ENCODE measurements around the gene UPF2.
"Not testable (repeated sequence)": the region's sequence is repeated elsewhere in the genome, so short reads cannot be mapped to it uniquely, and the experiment has no call there.

UPF2 gene

DNA sequence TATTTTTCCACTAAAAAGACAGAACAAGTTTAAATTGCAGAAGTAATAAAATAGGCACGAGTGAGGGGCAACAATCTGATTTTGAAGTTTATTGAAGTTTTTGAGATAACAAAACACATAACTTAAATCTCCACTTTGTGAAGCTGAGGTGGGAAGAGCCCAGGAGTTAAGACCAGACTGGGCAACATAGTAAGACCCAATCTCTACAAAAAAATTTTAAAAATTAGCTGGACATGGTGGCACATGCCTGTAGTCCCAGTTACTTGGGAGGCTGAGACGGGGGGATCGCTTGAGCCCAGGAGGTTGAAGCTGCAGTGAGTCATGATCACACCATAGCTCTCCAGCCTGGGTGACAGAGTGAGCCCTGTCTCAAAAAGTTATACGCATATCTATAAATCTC is 11.2 kb downstream of the UPF2 start:
- H3K4me1 ChIP-seq (ENCODE audit: control insufficient read depth, insufficient read depth, low read length), result no peaks in the 10 kb centered on the region
- H3K36me3 ChIP-seq (ENCODE audit: control insufficient read depth, insufficient read depth, low read length), result no peaks in the 10 kb centered on the region
- no peak overlapping the region for H3K4me3 ChIP-seq (ENCODE audit: low read length)
- no peaks in the 10 kb centered on the region for H3K27me3 ChIP-seq (ENCODE audit: control insufficient read depth, insufficient read depth, low read length)
- no peak overlapping the region for H3K9ac ChIP-seq (ENCODE audit: low read length)
- H3K9me3 ChIP-seq (ENCODE audit: control insufficient read depth, low read length), result no peaks in the 10 kb centered on the region

DNA sequence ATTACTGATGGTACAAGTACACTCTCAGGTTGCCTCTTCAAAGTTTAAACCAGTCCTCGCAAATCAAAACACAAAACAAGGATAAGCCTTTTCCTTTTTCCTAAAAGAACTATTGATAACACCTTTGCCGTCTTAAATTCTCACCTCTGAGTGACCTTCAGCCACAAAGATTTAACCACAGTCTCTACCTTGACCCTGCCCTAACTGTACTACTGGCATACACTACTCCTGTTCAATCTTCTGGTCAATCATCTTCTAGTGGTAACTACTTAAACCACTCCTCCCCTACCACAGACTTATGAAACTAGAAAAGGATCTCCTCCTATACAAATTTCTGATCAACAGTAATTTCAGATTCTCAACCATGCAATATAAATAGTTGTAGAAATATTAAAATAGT is 15.1 kb downstream of the UPF2 start:
- Histone ChIP-seq H3K36me3 (ENCODE audit: control insufficient read depth, insufficient read depth, low read length) (no peaks in the 10 kb centered on the region), H3K9ac (ENCODE audit: low read length) (no peak overlapping the region), H3K4me3 (ENCODE audit: low read length) (no peak overlapping the region), H3K4me1 (ENCODE audit: control insufficient read depth, insufficient read depth, low read length) (no peaks in the 10 kb centered on the region), H3K27me3 (ENCODE audit: control insufficient read depth, insufficient read depth, low read length) (no peaks in the 10 kb centered on the region), H3K9me3 (ENCODE audit: control insufficient read depth, low read length) (no peaks in the 10 kb centered on the region)

DNA sequence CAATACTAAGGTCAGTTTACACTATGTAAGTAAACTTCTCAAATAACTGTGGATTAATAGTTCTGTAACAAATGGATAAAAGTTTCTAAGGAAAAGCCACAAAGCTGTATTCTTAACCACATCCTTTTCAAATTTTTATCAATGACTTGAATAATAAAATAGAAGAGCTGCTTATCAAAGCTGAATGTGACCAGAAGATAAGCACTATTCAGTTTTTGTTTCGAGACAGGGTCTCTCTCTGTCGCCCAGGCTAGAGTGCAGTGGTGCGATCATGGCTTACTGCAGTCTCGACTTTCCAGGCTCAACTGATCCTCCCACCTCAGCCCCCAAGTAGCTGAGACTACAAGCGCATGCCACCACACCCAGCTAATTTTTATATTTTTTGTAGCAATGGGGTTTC is 17.0 kb downstream of the UPF2 start:
- H3K27me3 ChIP-seq (ENCODE audit: control insufficient read depth, insufficient read depth, low read length), result no peaks in the 10 kb centered on the region
- H3K9ac ChIP-seq (ENCODE audit: low read length), result no peak overlapping the region
- no peaks in the 10 kb centered on the region for H3K9me3 ChIP-seq (ENCODE audit: control insufficient read depth, low read length)
- no peaks in the 10 kb centered on the region for H3K36me3 ChIP-seq (ENCODE audit: control insufficient read depth, insufficient read depth, low read length)
- H3K4me1 ChIP-seq (ENCODE audit: control insufficient read depth, insufficient read depth, low read length), result no peaks in the 10 kb centered on the region
- H3K4me3 ChIP-seq (ENCODE audit: low read length), result no peak overlapping the region

DNA sequence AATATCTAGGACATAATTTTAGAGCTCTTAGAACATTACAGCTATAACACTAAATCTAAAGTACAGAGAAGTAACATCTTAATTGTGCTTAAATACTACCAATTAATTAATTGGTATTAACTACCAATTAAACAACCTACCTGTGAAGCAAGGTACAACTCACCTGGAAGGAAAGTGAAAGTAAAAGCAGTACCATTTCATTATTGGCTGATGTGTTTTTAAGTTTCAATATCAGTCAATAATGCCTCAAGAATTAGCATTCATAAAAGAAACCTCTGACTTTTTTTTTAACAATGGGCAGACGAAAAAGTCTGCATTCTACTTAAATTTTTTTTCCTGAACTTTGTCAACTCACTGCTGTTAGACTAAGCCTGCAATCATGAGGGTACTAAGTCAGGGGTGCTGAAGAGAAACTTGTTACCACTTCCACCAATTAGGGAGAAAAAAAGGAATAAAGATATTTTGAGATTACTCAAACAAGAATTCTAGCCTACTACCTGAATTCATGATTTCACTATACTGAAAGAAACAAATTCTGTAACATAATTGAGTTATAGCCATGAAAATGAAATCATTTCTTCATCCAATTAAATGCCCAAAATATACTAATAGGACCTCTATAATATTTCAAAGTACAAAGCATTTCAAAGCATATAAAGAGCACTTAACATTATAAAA is 19.9 kb downstream of the UPF2 start:
- H3K36me3 ChIP-seq (ENCODE audit: control insufficient read depth, insufficient read depth, low read length), result no peaks in the 10 kb centered on the region
- H3K9me3 ChIP-seq (ENCODE audit: control insufficient read depth, low read length), result no peaks in the 10 kb centered on the region
- no peaks in the 10 kb centered on the region for H3K4me1 ChIP-seq (ENCODE audit: control insufficient read depth, insufficient read depth, low read length)
- no peaks in the 10 kb centered on the region for H3K27me3 ChIP-seq (ENCODE audit: control insufficient read depth, insufficient read depth, low read length)
- no peak overlapping the region for H3K9ac ChIP-seq (ENCODE audit: low read length)
- H3K4me3 ChIP-seq (ENCODE audit: low read length), result no peak overlapping the region

DNA sequence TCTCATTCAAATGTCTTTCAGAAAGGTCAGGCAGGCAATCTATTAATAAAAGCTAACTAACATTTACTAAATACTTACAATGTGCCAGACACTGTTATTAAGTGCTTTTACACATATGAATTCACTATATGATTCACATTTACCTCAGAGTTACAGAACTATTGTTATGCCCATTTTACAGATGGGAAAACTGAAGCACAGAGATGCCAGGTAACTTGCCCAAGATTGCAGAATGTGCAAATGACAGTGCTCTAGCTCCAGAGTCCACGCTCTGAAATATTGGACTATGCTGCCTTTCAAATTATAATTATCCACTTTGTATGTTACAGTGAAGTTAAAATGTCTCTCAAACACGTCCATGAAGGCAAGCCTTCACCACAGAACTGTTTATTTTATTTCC is 22.0 kb downstream of the UPF2 start:
- Histone ChIP-seq H3K9me3 (ENCODE audit: control insufficient read depth, low read length) (no peaks in the 10 kb centered on the region), H3K4me3 (ENCODE audit: low read length) (no peak overlapping the region), H3K9ac (ENCODE audit: low read length) (no peak overlapping the region), H3K4me1 (ENCODE audit: control insufficient read depth, insufficient read depth, low read length) (no peaks in the 10 kb centered on the region), H3K36me3 (ENCODE audit: control insufficient read depth, insufficient read depth, low read length) (no peaks in the 10 kb centered on the region), H3K27me3 (ENCODE audit: control insufficient read depth, insufficient read depth, low read length) (no peaks in the 10 kb centered on the region)

DNA sequence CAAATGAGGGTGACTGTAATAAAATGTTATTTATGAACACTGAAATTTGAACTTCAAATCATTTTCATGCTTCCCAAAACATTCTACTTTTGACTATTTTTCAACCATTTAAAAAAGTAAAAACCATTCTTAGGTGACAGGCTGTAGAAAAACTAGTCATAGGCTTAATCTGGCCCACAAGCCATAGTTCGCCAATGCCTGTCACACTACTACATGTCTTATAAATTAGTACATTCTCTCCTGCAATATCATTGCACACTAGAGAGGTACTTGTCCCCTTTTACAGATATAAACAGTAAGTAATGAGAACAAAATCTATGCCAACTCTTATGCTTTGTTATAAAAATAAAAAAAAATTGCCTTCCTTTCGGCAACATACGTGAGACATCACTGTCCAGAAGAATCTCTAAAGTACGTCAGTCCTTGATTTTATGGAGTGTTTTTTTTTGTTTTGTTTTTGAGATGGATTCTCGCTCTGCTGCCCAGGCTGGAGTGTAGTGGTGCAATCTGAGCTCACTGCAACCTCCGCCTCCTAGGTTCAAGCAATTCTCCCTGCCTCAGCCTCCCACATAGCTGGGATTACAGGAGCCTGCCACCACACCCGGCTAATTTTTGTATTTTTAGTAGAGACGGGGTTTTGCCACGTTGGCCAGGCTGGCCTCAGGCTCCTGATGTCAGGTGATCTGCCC is 23.2 kb downstream of the UPF2 start:
- Histone ChIP-seq H3K4me3 (ENCODE audit: low read length) (no peak overlapping the region), H3K9ac (ENCODE audit: low read length) (no peak overlapping the region), H3K36me3 (ENCODE audit: control insufficient read depth, insufficient read depth, low read length) (no peaks in the 10 kb centered on the region), H3K4me1 (ENCODE audit: control insufficient read depth, insufficient read depth, low read length) (no peaks in the 10 kb centered on the region), H3K27me3 (ENCODE audit: control insufficient read depth, insufficient read depth, low read length) (no peaks in the 10 kb centered on the region), H3K9me3 (ENCODE audit: control insufficient read depth, low read length) (no peaks in the 10 kb centered on the region)

DNA sequence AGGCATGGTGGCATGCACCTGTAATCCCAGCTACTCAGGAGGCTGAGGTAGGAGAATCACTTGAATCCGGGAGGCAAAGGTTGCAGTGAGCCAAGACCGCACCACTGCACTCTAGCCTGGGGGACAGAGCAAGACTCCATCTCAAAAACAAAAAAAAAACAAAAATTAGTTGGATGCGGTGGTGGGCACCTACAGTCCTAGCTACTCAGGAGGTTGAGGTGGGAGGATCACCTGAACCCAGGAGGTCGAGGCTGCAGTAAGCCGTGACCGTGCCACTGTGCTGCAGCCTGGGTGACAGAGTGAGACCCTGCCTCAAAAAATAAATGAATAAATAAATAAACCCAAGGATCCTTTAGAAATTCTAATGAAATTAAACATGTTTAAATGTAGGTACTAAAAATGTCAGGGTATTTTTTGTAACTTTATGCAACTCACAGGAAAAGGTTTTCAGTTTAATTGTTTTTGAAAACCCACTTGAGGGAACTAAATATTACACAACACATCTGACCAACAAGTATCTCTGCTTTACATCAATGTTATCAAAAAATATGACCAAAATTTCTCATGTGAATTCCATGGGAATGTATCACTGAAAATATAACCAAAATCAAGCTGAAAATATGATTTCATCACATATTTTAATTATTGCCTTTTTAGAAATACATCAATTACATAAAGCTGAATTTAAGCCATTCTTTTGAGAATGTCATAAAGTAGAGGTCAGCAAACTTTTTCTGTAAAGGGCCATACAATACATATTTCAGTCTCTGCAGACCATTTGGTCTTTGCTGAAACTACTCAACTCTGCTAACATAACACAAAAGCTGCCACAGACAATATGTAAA is 23.9 kb downstream of the UPF2 start:
- no peaks in the 10 kb centered on the region for H3K4me1 ChIP-seq (ENCODE audit: control insufficient read depth, insufficient read depth, low read length)

DNA sequence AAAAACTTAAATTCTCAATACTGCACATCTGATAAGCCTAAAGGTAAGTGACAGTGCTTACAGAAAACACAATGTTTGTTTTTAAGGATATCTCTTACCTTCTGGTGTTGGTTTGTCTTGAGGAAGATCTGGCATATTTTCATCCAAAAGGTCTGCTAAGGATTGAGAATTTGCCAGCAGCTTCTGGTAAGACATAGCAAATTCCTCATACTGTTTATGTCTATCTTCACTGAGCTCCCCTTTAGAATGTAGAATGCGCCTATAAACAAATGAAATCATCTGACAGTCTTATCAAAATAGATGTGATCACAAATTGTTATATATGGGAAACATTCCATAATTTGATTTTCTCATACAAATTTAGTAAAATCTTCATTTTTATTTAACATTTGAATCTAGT is 28.7 kb downstream of the UPF2 start:
- no peak overlapping the region for H3K4me3 ChIP-seq (ENCODE audit: low read length)
- H3K4me1 ChIP-seq (ENCODE audit: control insufficient read depth, insufficient read depth, low read length), result no peaks in the 10 kb centered on the region
- no peaks in the 10 kb centered on the region for H3K9me3 ChIP-seq (ENCODE audit: control insufficient read depth, low read length)
- H3K27me3 ChIP-seq (ENCODE audit: control insufficient read depth, insufficient read depth, low read length), result no peaks in the 10 kb centered on the region
- H3K36me3 ChIP-seq (ENCODE audit: control insufficient read depth, insufficient read depth, low read length), result no peaks in the 10 kb centered on the region
- H3K9ac ChIP-seq (ENCODE audit: low read length), result no peak overlapping the region

More for the DNA sequence above, 23.9 kb downstream of the UPF2 start:
- H3K27me3 ChIP-seq (ENCODE audit: control insufficient read depth, insufficient read depth, low read length), result no peaks in the 10 kb centered on the region
- H3K9me3 ChIP-seq (ENCODE audit: control insufficient read depth, low read length), result no peaks in the 10 kb centered on the region
- no peak overlapping the region for H3K4me3 ChIP-seq (ENCODE audit: low read length)
- no peaks in the 10 kb centered on the region for H3K36me3 ChIP-seq (ENCODE audit: control insufficient read depth, insufficient read depth, low read length)
- no peak overlapping the region for H3K9ac ChIP-seq (ENCODE audit: low read length)

DNA sequence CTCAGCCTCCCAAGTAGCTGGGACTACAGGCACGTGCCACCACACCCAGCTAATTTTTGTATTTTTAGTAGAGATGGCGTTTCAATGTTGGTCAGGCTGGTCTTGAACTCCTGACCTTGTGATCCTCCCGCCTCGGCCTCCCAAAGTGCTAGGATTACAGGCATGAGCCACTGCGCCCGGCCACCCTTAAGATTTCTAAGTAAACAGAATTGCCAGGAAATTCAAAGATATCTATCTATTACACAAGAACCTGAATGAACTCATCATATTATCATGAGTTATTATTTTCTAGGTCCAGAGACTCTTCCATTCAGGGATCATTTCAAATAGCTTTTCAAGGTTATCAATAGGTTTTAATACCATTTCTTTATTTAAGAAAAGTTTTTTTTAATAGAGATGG is 29.2 kb downstream of the UPF2 start:
- H3K36me3 ChIP-seq (ENCODE audit: control insufficient read depth, insufficient read depth, low read length); H3K9ac ChIP-seq (ENCODE audit: low read length); H3K27me3 ChIP-seq (ENCODE audit: control insufficient read depth, insufficient read depth, low read length); H3K4me3 ChIP-seq (ENCODE audit: low read length); H3K9me3 ChIP-seq (ENCODE audit: control insufficient read depth, low read length); H3K4me1 ChIP-seq (ENCODE audit: control insufficient read depth, insufficient read depth, low read length): not testable (repeated sequence)

DNA sequence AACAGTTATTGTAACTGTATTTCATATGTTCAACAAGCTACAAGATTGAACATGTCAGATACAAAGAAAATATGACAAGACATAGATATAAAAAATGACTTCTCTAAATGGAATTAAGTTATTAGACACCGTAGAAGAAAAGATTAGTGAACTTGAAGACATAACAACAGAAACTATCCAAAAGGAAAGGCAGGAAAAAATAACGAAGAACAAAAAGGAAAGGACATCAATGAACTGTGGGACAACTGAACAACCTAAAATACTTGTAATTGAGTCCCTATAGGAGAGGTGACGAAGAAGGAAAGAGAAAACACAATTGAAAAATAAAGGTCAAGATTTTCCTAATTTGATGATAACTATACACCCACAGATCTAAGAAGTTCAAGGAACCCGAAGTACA is 32.3 kb downstream of the UPF2 start:
- Histone ChIP-seq H3K9me3 (ENCODE audit: control insufficient read depth, low read length) (no peaks in the 10 kb centered on the region), H3K27me3 (ENCODE audit: control insufficient read depth, insufficient read depth, low read length) (no peaks in the 10 kb centered on the region), H3K4me1 (ENCODE audit: control insufficient read depth, insufficient read depth, low read length) (no peaks in the 10 kb centered on the region), H3K9ac (ENCODE audit: low read length) (no peak overlapping the region), H3K36me3 (ENCODE audit: control insufficient read depth, insufficient read depth, low read length) (no peaks in the 10 kb centered on the region), H3K4me3 (ENCODE audit: low read length) (no peak overlapping the region)

DNA sequence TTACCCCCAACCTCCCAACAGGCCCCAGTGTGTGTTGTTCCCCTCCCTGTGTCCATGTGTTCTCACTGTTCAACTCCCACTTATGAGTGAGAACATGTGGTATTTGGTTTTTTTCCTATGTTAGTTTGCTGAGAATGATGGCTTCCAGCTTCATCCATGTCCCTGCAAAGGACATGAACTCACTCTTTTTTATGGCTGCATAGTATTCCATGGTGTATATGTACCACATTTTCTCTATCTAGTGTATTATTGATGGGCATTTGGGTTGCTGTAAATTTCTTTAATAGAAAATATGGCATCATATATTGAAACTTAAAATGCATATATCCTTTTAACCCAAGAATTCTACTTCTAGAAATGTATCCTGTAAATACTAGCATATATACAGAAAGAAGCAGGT is 33.8 kb downstream of the UPF2 start:
- not testable (repeated sequence) for H3K4me1 ChIP-seq (ENCODE audit: control insufficient read depth, insufficient read depth, low read length); H3K9ac ChIP-seq (ENCODE audit: low read length); H3K27me3 ChIP-seq (ENCODE audit: control insufficient read depth, insufficient read depth, low read length); H3K4me3 ChIP-seq (ENCODE audit: low read length); H3K36me3 ChIP-seq (ENCODE audit: control insufficient read depth, insufficient read depth, low read length); H3K9me3 ChIP-seq (ENCODE audit: control insufficient read depth, low read length)

DNA sequence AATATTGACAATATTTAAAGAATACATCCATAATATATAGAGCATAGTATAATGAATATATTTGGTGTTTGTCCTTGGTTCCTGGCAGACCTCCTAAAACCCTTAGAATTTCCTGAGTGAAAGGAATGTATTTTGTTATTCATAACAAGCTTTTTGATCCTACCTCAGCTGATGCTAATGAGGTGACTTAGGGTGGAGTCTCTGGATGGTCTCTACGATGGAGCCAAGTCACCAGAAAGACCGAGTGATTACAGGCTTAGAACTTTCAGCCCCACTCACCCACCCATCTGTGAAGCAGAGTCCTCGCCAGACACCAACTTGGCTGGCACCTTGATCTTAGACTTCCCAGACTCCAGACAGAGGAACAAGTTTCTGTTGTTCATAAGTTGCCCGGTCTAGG is 35.9 kb downstream of the UPF2 start:
- Histone ChIP-seq H3K9ac (ENCODE audit: low read length) (no peak overlapping the region), H3K27me3 (ENCODE audit: control insufficient read depth, insufficient read depth, low read length) (no peaks in the 10 kb centered on the region), H3K4me1 (ENCODE audit: control insufficient read depth, insufficient read depth, low read length) (no peaks in the 10 kb centered on the region), H3K36me3 (ENCODE audit: control insufficient read depth, insufficient read depth, low read length) (no peaks in the 10 kb centered on the region), H3K9me3 (ENCODE audit: control insufficient read depth, low read length) (no peaks in the 10 kb centered on the region), H3K4me3 (ENCODE audit: low read length) (no peak overlapping the region)
